GM18867 (cell line): ENCODE results near the gene CALR3.
A peak's percentile ranks its signal among the peaks of the same experiment; 100 is the strongest.
"Not testable (repeated sequence)": the region's sequence is repeated elsewhere in the genome, so short reads cannot be mapped to it uniquely, and the experiment has no call there.

Experiments
- ATAC-seq: cut with Tn5 transposase; IDR thresholded peaks from one replicate; pipeline ENCODE4 v1.9.1; 2021; ENCODE audit warnings: mild to moderate bottlenecking, moderate library complexity; ENCODE audit not compliant: unreplicated experiment

CALR3 gene, protein sequence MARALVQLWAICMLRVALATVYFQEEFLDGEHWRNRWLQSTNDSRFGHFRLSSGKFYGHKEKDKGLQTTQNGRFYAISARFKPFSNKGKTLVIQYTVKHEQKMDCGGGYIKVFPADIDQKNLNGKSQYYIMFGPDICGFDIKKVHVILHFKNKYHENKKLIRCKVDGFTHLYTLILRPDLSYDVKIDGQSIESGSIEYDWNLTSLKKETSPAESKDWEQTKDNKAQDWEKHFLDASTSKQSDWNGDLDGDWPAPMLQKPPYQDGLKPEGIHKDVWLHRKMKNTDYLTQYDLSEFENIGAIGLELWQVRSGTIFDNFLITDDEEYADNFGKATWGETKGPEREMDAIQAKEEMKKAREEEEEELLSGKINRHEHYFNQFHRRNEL

GRCh38 chr19:16495982-16496612 lies at the start of gene CALR3, which contains the start of gene C19orf44:
TSS of gene CALR3 (minus strand) at chr19:16496167. CDS start at chr19:16496129, 38 bp downstream.
TSS of gene C19orf44 (plus strand) at chr19:16496394. CDS start at chr19:16500793, 4,399 bp downstream.
- ATAC-seq, result peak; percentile 97

GRCh38 chr19:16544473-16545231 lies 48.7 kb upstream of the CALR3 start:
- no peak for ATAC-seq

DNA sequence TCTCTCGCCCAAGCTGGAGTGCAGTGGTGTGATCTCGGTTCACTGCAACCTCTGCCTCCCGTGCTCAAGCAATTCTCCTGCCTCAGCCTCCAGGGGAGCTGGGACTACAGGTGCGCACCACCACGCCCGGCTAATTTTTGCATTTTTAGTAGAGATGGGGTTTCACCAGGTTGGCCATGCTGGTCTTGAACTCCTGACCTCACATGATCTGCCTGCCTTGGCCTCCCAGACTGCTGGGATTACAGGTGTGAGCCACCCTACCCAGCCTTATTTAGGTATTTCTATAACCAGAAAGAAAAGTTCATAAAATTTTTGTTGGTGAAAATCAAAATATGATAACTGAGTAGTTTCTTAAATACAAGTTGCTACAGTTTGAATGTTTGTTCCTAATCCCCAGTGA lies 47.8 kb upstream of the CALR3 start:
- ATAC-seq, result not testable (repeated sequence)

DNA sequence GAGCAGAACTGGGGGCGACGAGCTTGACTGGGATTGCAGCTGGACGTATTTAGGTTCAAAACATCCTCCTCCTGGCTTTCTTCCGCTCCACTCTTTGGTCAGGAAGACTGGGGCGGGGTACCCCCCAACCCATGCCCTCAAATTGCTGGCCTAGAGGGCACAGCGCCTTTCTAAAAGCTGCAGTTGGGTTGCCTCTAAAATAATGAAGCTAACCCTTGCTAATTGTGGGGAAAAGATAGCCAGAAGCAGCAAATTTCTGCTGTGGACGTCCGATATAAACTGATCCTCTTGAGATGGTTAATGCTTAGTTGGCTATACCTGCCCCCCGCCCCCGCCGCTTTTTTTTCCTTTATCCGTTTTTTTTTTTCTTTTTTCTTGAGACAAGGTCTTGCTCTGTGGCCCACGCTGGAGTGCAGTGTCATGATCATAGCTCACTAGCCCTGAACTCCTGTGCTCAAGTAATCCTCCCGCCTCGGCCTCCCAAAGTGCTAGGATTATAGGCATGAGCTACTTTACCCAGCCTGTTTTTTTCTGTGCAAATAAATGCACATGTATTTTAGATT lies 47.0 kb upstream of the CALR3 start:
- ATAC-seq, result no peak

DNA sequence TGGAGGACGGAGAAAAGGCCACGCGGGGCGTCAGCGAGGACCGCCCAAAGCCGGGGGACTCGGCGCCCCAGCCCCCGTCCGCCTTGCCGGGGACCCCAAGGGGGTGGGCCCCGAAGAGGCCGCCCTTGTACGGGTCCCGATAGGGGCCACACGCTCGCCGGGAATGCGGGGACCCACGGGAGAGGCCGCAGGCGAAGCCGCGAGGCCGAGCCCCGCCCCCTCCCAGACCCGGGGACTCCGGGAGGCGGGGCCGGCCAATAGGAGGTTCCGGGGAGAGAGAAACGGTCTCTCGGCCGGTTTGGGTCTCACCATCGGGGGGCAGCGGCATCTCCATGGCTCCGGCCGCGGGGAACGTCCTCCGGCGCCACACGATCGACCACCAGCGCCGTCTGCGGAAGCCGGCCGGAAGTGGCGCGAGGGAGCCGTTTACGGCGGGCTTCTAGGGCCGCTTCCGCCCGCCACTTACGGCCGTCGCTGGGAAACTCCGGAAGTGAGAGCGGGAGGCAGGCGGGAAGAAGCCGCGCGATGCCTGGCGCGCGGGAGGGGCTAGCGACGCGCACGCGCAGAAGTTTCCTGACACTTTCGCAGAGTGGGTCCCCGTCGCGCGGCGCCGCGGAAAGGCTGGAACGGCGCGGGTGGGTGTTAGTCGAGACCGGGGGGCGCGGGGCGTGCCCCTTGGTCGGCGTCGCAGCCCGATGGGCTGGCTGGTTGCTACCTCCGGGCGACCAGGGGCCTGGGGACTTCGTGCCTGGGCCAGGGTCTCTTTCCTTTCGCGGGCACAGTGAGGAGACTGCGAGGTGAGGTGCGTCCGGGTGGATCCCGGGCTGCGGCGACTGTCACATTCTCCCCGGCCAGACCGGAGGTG lies 46.3 kb upstream of the CALR3 start, which contains the start of gene CHERP:
CHERP (minus strand) TSS at position 393 of the 865 bp plus-strand sequence; CDS start at position 334, 59 bp downstream.
- peak; percentile 72 for ATAC-seq

DNA sequence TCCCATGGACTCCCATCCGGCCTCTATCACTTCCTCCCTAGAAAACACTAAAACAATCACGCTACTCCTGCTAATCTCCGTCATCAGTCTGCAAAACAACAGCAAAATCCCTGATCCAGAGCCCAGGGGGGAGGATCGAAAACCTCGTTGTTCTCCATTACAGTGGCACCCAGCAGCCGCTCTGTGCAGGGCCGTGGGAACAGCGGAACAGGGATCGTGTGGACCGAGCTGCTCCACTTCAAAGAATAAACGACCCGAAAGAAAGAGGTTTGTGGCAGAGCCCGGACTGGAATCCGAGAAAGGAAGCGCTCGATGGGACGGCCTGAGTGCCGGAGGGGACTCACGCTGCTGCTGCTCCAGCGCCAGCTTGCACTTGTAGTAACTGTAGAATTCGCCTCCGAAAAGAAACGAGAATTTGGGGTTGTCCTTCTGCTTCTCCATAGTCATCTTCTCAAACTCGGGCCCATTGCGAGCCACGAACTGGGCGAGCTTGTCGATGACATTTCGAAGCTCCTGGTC lies 45.6 kb upstream of the CALR3 start:
- peak; percentile 1 for ATAC-seq

GRCh38 chr19:16540948-16541347 lies 45.0 kb upstream of the CALR3 start:
- no peak for ATAC-seq

GRCh38 chr19:16537111-16537510 lies 41.1 kb upstream of the CALR3 start:
- ATAC-seq, result no peak

DNA sequence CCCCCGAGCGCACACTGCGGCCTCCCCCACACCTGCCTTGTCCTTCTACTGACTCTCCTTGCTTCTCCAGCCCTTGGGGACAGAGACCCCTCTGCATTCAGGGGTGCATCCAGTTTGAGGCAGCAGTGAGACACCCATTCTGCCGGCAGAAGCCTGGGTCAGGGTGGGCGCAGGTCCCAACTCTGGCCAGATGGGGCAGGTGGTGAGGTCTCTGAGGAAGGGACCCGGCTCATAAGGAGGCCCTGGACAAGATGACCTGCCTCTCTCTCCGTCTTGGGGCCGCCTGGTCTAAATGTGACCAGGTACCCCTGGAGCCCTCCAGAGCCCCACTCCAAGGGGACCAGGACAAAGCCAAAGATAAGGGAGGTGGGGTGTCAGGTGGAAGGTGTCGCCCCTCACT lies 40.2 kb upstream of the CALR3 start:
- ATAC-seq, result no peak

- ATAC-seq, result no peak
Measured at GRCh38 chr19:16535381-16535780, 39.4 kb upstream of the CALR3 start.

- ATAC-seq, result no peak
Measured at GRCh38 chr19:16532440-16533234, 36.7 kb upstream of the CALR3 start.

- no peak for ATAC-seq
Measured at GRCh38 chr19:16531380-16531669, 35.4 kb upstream of the CALR3 start.

GRCh38 chr19:16530540-16531379 lies 34.8 kb upstream of the CALR3 start:
- no peak for ATAC-seq

GRCh38 chr19:16529466-16530144 lies 33.6 kb upstream of the CALR3 start:
- ATAC-seq, result no peak

DNA sequence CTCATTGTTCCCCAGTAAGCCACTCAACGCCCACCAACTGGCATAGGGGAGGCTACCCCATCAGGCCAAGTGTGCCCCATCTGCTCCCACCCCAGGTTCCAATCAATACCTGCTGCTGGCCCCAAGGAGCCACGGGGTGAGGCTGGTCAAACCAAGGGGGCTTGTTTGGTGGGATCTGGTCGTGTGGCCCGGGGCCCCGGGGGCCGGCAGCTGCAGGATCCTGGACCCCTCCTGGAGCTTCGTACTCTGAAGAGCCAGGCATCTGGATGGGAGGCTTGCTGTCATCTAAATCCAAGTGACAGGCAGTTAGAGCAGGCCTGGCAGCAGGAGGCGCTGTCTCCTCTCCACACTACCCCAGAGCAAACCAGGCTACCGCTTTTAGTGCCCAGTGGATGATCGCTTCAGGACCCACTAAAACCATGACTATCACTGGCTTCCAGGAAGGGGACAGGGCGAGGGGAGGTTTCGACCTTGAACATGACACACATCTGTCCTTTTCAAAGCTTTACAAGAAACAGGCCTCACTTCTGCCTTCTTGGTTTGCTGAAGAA lies 32.1 kb upstream of the CALR3 start:
- no peak for ATAC-seq

GRCh38 chr19:16527334-16527935 lies 31.5 kb upstream of the CALR3 start:
- no peak for ATAC-seq
